ENCODE measurements around the gene UTF1.

GRCh38 chr10:133212853-133213494, 17.0 kb upstream of the UTF1 start:
- no peak for TF ChIP-seq CTCF (IDR thresholded peaks at IDR 0.05)
- TF ChIP-seq POLR2A (IDR thresholded peaks at IDR 0.05), result no peak
